HG03521 (cell line): Measurements from ENCODE around the gene STPG2.

ENCODE experiments used
- ATAC-seq: cut with Tn5 transposase; IDR thresholded peaks from one replicate; pipeline ENCODE4 v1.9.1; 2021; ENCODE audit warnings: mild to moderate bottlenecking, moderate library complexity; ENCODE audit not compliant: unreplicated experiment

The STPG2 gene

DNA sequence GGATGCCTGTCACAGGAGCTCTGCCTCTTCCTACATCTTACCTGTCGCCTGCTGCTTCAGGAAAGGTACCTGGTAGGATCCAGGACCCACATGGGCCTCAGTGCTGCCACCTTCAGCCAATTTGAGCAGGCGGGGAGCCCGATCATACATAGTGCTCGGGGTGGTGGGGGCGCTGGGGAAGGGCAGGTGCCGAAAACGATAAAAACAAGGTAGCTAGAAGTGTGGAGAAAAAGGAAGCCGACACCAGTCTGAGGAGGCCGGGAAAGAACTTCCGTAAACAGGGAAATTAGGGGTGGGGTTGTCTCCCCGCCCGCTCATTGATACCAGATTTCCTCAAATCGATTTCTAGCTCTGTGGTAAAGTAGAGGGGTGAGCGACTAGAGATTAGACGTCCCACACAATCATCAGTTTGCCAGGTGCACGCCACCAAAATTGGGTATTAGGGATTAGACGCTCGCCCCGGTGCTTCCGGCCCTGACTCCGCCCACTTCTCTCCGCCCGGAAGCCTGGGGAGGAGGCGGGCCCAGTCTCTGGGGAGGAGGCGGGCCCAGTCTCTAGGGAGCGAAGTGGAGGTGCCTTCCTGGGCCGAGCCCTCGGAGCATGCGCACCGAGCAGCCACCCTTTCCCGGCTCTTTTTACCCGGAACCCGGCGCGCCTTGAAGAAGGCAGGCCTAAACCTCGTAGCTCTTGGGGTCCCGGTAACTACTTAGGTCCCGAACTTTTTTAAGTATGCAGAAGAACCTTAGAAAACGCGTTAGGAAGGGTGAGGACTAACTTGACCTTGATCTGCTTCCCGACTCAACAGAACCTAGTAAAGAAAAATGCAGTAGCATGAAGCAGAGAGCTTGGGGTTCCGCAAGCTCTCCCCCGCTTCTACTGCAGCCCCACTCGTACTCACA is at the start of gene STPG2:
TSS of gene STPG2 (minus strand) at position 476 of the 899 bp plus-strand sequence.
- ATAC-seq: peak; percentile 100

DNA sequence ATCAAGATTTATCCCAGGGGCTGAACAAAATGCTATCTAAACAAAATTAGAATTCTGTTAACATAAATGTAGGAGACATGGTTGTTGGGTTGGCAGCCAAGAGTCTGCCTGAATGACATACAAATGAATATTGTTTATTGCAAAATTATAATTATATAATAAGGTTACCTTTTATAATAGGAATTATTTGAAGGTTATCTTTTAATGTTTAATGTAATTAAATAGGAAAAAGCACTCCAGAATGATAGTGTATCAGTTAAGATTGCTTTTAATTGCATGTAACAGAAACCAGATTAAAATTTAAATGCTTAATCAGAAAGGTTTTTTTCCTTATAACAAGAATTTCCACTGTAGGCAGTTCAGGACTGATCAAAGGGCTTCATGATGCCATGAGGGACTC is 42.0 kb upstream of the STPG2 start:
- ATAC-seq: no peak

GRCh38 chr4:98181809-98182208 is 38.5 kb upstream of the STPG2 start:
- peak; percentile 56 for ATAC-seq

- ATAC-seq: no peak
Measured at GRCh38 chr4:98179951-98180350, 36.7 kb upstream of the STPG2 start.

DNA sequence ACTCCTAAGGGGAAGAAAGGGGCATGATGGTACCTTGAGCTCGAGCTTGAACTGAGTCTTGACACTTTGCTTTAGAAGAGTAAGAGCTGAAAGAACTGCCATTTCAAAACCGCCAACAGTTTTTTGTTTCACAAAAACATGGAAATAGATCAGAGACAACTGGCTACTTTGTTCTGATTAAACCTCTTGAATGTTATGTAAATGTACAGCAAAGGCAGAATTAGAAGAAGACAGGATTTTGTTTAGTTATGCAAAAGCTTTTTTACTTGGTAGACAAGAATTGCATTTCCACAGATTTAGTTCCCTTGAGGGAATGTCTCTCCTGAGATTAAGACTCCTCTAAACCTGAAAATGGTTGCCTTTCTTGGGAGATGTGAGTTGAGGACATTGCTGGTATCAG is 33.3 kb upstream of the STPG2 start:
- no peak for ATAC-seq

DNA sequence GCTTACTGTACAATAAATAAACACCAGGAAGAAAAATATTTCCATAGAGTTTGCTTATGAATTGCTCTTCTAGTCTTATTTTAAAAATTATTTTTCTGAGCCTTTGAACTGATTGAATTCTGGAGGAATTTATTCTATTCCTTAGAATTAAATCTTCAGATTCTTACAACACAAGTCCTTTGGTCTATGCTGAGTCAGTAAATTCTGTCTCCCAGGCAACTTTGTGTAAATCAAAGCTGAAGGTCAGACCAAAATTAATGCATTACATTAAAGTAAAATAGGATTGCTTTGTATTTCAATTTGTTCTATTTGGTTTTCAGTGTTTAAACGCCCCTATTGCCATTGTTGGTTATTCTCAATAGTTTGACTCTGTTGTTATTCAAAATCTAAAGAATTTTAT is 26.8 kb upstream of the STPG2 start:
- no peak for ATAC-seq

DNA sequence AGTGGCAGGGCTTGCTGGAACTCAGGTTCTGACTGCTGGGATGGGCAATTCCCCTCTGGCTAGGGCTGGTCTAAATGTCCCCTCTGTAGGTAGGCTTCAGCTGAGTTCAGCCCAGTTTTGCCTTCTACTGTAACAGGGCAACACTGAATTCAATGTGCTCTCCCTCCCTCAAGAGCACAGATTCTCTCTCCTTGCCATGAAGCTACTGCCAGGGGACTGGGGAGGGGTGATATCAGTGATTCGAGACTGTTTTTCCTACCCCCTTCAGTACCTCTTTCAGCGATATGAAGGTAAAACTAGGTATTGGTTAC is 23.4 kb upstream of the STPG2 start:
- ATAC-seq: no peak

- no peak for ATAC-seq
Measured at GRCh38 chr4:98166025-98166730, 22.9 kb upstream of the STPG2 start.

DNA sequence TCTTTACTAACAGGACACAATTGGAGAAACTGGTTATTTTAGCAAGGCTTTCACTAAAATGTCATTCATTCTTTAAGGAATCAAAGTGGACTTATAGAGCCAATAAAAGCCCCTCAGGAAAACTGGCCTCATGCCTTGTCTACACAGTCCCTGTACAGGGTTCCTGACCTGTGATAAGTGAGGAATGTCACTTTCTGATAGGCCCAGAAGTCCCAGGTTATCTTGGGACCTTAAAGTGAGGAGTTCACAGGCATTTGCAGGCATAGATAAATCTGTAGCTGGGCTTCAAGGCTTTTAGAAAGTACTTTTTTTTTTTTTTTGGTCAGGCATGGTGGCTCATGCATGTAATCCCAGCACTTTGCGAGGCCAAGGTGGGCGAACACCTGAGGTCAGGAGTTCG is 19.4 kb upstream of the STPG2 start:
- no peak for ATAC-seq

GRCh38 chr4:98151145-98151924 is 8.1 kb upstream of the STPG2 start:
- ATAC-seq: no peak

- ATAC-seq: no peak
Measured at GRCh38 chr4:98150092-98150761, 7.0 kb upstream of the STPG2 start.

DNA sequence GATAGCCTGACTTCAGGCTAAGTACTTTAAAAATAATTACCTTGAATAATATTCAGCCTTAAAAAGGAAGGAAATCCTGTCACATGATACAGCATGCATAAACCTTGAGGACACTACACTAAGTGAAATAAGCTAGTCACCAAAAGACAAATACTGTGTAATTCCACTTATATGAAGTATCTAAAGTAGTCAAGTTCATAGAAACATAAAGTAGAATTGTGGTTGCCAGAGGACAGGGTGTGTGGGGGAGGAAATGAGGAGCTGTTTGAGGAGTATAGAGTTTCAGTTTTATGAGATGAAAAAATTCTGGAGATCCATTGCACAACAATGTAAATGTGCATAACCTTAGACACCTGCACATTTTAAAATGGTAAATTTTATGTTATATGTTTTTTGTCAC is 5.6 kb upstream of the STPG2 start:
- no peak for ATAC-seq

GRCh38 chr4:98126141-98126540 is 17.1 kb downstream of the STPG2 start:
- ATAC-seq: no peak

DNA sequence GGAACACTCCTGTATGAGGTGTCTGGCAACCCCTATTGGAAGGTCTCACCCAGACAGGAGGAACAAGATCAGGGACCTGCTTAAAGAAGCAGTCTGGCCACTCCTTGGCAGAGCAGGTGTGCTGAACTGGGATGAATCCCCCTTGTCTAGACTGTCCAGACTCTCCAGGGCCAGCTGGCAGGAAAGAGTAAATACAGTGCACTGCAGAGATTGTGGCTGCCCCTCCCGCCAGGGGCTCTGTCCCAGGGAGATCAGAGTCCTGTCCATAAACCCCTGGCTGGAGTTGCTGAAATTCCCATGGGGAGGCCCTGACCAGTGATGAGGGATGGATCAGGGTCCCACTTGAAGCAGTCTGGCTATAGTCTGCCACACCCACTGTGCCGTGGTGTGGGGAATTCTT is 17.7 kb downstream of the STPG2 start:
- no peak for ATAC-seq

DNA sequence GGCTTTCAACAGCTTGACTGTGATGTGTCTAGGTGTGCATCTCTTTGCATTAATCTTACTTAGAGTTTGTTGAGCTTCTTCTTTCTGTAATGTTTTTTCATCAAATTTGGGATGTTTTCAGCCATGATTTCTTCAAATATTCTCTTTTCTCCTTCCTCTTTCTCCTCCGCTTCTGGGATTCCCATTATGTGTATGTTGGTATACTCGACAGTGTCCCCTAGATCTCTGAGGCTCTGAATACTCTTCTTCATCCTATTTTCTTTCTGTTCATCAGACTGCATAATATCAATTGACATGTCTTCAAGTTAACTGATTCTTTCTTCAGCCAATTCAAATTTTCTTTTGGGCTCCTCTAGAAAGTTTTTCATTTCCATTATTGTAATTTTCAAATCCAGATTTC is 25.9 kb downstream of the STPG2 start:
- ATAC-seq: no peak

DNA sequence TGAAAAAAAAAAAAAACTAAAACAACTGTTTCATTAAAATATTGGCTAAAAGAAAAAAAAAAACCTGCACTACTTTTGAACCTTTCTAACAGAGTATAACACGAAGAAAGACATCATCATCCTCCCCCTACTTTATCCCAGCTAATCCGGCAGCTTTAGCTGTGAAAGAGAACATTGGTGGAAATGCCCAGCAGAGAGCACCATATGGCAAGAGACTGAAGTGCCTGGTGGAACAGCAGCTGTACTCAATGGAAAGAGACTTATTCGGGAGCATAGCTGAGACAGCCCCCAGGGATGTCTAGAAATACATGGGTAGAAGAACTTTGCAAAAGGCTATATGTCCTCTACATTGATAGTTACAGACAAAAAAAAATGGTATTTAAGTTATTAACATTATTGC is 30.3 kb downstream of the STPG2 start:
- ATAC-seq: no peak

DNA sequence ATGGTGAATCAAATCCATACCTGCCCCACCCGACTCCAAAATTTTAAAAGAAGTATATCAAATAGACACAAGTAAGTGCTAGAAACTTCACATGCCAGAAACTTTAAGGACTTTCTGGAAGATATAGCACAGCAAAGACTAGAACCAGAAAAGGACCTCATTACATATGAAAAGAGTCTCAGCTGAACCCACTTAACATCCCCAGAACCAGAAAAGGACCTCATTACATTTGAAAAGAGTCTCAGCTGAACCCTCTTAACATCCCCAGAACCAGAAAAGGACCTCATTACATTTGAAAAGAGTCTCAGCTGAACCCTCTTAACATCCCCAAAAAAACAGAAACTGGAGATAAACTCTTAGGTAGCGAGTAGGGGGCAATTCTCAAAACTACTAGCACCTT is 32.3 kb downstream of the STPG2 start:
- no peak for ATAC-seq

DNA sequence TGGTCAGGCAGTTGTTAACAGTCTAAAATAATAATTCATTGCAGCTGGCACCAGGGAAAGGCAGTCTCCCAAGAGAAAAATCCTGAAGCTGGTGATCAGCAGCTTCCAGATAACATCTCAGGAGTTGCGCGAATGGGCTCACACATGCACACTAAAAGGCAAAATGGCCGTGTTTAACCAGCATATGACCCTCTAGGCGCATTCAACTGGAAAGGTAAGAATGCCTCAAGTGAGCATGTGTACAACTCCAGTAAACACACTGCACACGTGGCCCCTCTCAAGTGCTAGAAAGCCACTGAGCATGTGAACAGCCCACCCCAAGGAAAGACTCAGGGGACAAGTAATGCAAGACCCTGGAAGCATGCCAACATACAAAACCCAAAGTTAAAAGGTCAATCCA is 33.1 kb downstream of the STPG2 start:
- no peak for ATAC-seq

- no peak for ATAC-seq
Measured at GRCh38 chr4:98102660-98103059, 40.6 kb downstream of the STPG2 start.

- no peak for ATAC-seq
Measured at GRCh38 chr4:98101988-98102387, 41.3 kb downstream of the STPG2 start.

GRCh38 chr4:98098764-98099163 is 44.5 kb downstream of the STPG2 start:
- no peak for ATAC-seq
